HG02610 (cell line): ENCODE measurements around the gene TXLNB.

Experiments used
- ATAC-seq: cut with Tn5 transposase; IDR thresholded peaks from one replicate; pipeline ENCODE4 v1.9.1; 2021; ENCODE audit warnings: mild to moderate bottlenecking, moderate library complexity; ENCODE audit not compliant: unreplicated experiment

Gene TXLNB

DNA sequence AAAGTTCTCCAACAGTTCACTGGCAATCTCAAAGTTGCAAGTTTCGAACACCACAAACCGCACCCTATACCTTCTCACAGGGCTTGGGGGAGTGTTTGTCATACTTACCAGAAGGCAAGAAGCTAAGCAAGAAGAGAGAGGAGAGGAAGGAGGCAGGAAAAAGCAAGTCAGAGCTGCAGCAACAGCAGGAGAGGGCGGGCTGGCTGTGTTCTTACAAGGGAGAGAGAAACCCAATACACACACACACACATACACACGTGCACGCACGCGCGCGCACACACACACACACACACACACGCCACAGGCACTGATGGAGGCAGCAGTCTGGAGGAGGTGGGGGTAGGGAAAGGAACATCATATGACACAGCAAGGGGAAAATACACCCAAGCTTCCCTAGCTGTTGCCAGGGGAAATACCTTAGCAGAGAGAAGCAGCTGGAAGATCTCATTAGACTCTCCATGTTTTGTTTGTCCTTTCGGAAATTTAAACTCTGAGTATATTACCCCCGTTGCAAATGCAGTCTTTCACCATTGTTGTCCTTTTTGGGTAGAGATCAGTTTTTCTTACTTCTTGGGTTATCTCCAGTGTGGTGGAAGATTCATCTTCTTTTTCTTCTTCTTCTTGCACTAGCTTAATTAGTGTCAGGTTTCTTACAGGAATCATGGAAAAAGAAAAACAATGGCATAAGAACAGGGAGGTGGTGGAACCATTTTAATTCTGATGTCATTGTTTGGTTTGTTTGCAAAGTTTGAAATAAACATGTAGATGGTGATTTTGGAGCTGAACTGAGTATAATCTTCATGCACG lies at the start of gene TXLNB:
Gene TXLNB (minus strand): TSS at position 186 of the 807 bp plus-strand sequence. CDS start 3,099 bp downstream, outside the sequence.
- peak; percentile 66 for ATAC-seq

DNA sequence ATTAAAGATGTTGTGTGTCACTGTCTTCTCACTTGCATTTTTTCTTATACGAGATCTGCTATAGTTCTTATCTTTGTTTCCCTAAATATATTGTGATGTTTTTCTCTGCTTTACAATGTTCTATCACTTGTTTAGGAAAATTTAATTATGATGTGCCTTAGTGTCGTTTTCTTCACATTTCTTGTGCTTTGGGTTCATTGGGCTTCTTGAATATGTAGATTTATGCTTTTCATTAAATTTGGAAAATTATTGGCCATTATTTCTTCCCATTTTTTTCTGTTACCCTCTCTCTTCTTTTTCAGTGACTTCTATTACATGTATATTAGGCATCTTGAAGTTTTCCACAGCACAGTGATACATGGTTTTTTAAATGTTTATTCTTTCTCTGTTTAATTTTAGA lies 49.3 kb upstream of the TXLNB start:
- ATAC-seq, result no peak

DNA sequence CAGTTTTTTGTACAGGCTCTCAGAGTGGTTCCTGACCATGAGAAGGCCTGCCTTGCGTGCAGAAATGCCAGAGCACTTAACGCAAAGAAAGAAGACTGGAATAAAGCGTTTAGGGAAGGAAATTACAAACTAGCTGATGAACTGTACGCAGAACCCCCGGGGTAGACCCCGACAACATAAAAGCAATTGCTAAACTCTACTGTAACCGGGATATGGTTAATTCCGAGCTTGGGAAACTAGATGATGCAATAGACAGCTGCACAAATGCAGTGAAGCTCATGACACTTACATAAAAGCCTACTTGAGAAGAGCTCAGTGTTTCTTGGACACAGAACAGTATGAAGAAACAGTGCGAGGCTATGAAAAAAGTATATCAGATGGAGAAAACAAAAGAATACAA lies 47.0 kb upstream of the TXLNB start:
- ATAC-seq, result no peak

DNA sequence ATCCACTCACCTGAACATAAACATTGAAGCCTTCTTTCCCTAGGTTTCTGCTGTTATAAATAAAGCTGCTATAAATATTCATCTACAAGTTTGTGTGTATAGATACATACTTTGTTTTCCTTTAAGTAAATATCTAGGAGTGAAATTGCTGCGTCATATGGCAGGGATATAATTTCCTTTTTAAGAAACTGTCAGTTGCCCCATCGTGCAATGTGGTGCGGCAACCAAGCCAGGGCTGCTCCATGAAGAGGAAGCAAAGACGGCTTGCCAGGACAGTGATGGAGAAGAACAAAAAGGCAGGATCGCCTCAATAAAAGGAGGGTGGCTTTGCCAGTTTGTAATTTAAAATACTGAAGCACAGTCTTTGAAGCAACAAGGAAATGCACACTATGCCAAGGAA lies 46.0 kb upstream of the TXLNB start:
- ATAC-seq, result no peak

DNA sequence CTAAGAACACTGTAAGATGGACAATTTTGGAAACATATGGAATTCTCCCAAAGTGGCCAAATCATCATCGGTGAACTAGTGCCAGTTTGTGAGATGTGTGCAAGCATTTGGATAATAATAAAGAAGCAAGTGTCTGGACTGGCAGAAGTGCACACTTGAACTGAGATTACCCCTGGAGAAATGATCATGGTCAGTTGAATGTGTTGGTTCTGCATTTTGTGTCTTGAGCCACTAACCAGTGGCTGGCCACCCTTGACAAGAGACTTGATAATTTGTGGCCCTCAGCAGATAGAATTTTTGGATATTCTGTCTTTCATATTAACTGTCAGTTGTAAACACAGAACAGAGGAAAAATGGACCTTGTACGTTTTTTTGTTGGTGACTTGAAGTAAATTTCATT lies 45.2 kb upstream of the TXLNB start:
- no peak for ATAC-seq

DNA sequence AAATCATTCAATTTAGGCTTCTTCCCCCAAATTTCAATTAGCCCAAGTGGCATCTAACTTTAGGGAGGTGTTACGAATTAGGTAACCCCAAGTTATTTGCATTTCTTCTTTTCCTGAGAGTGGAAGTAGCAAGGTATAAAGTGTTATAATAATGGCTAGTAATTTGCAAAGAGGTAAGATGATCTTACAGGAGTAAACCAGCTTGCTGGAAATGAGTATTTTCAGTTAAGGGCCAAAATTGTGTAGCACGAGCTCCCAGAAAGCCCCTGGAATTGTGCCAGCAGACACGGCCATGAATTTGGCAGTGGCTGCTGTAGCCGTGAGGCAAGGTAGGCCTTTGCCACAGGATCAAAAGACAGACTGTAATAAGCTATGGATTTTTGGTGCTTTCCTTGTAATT lies 44.7 kb upstream of the TXLNB start:
- no peak for ATAC-seq

DNA sequence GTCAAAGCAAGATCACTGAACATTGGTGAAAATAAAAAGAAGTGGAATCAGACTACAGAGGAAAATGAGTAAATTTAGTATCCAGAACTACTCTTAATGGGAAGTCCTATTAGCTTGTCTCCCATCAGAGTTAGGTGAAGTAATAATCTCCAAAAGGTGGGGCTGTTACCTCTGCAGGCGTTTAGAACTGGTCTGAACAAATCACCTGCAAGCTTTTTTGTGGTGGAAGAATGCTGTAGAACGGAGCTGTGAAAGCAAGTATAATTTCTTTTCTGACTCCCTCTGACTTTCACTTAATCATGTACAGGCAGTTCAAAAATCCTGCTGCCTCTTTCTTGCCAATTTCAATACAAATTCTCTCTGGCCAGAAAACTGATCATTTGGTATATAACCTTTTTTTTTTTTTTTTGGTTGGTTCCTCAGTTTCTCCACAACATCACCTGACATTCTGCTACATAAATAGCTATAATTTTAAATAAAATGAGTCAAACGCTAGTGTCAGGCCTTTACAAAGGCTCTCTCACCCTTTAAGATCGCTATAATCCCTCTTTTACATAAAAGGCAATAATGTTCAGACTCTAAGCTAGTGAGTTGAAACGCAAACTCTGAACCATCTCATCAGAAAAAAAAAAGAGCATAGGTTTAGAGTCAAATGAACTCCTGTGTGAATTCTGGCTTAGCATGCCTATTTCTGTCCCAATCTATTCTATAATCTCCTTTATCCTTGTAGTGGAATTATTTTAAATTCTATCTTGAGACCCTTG lies 43.8 kb upstream of the TXLNB start:
- no peak for ATAC-seq

DNA sequence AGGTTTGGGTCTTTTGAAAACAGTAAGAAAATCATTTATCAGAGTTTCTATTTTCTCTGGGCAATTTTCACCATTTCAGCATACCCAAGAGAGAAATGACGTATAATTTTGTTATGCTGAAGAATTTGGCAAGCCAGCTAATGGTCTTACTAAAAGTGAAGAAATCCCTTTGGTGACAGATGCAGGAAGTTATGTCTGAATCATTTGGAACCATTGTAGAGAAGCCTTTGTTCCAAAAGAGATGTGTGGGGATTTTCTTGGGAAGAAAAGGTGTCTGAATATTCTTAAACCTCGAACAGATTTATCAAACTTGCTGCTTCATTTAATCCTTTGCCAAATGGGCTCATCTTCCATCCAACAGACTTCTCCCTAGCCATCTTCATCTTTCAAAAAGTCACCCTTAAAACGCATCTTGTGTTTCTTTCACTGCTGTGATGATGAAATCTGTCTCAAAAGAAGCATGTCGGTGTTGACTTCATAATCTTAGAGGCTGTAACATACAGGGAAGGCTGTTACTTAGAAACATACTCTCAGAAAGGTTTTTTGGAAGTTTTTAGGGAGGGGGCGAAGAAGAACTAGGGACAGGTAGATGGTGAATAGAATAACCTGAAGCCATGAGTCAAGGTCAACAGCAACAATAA lies 43.1 kb upstream of the TXLNB start:
- ATAC-seq, result no peak

DNA sequence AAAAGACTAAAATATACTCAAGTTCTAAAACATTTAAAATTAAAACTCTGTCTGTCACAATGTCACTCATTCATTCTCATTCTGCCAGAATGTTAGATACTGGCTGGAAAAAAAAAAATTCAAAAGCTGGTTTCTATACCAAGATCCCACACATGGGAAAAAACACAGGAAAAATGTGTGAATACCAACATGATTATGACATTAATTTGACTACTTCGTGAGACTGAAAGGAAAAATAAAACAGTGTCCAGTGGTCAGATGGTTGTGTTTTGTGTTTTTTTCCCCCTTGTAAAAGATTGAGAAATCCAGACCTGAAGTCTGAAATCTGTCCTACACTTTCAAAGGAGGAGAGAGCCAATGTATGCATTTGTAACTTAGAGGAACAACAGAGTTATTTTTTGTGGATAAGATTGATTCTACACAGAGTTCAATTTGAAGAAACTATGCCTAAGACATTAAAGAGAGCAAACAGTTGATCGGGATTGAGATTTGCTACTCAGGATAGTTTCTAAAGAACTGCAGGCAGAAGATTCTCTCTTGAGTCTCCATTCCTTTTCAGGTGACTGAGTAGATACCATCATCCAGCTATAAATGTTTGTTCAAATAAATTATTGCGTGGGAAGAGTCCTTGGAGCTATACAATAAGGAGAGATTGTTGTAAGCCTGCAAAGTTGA lies 39.2 kb upstream of the TXLNB start:
- no peak for ATAC-seq

DNA sequence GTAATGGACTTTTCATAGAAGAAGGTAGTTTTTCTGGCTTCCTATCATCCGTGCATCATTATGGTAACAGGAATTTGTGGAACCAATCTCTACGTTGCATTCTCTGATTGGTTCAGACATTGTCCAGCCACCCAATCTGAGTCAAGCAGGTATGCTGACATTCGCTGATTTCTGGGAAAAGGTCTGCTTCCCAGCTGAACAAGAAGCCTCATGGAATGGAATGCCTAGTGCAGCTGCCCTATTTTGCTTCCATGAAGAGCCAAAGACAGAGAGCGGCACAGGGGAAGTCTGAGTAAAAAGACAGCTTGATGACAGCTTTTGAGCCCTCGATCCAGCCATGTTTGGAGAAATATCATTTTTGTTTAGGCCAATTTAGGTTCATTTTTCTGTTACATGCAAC lies 38.5 kb upstream of the TXLNB start:
- no peak for ATAC-seq

DNA sequence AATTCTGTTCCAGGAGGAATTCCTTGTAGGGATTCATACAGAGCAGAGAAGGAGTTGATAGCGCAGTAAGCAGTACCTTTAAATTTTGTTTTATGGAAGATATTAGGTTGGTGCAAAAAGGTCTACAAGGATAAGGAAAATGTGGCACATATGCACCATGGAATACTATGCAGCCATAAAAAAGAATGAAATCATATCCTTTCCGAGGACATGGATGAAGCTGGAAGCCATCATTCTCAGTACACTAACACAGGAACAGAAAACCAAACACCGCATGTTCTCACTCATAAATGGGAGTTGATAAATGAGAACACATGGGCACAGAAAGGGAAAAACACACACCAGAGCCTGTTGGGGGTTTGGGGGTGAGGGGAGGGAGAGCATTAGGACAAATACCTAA lies 37.4 kb upstream of the TXLNB start:
- no peak for ATAC-seq

DNA sequence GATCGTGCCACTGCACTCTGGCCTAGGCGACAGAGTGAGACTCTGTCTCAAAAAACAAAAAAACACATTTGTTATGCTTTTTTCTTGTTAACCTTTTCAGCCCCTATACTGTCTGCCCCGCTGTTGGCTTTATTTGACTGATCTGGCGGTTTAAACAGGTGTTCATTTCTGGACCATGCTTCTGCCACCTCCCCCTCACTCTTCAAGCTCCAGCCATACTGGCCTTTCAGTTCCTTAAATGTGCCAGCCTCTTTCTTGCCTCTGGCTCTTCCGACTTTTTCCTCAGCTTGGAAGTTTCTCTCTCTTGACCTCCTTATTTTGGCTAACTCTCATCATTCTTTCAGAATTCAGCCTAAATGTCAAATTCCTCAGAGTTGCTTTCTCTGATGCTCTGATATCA lies 35.2 kb upstream of the TXLNB start:
- ATAC-seq, result peak; percentile 62

DNA sequence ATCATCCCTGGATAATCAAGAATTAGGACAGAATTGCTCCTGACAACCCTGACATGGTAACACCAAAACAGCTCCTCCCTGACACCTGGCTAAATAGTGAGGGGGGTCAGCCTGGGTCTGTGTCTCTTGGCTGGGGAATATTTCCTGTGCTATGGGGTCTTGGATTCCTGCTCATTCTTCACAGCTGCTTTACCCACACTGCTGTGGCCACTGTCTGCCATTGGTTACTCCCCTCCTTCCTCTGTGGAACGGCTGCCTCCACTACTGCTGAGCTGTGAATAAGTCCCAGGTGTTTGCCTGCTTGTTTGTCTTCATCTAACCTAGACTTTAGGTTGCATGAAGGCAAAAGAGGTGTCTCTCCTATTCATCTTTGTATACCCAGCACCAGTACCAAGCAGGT lies 33.9 kb upstream of the TXLNB start:
- ATAC-seq, result no peak

DNA sequence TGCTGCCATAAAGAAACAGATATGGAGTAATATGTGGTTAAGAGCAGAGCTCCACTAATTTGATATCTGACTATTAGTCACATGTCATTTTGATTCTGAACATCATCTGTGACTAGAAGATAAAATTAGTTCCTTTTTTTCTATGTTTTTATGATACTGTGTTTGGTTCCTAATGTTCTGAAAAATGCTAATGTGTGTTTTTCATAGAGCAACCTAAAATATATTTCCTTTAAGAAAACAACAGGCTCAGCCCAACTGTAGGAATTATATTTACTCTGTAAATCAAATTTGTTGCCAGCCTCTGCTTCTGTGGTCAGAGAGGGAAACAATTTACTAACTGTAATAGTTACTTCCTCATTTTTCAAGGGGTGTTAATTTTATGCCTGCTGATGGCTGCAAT lies 33.3 kb upstream of the TXLNB start:
- ATAC-seq, result peak; percentile 45

DNA sequence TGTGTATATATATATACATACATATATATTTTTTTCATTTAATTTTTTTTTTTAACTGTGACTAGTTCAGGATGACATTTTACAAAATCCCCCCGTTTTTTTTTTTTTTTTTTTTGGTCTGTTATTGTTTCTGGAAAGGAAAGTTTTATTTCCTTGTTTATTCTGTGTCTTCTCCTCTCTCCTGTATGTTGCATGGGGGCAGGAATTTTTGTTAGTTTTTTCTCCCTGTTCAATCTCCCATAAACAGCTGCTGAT lies 32.4 kb upstream of the TXLNB start:
- no peak for ATAC-seq

DNA sequence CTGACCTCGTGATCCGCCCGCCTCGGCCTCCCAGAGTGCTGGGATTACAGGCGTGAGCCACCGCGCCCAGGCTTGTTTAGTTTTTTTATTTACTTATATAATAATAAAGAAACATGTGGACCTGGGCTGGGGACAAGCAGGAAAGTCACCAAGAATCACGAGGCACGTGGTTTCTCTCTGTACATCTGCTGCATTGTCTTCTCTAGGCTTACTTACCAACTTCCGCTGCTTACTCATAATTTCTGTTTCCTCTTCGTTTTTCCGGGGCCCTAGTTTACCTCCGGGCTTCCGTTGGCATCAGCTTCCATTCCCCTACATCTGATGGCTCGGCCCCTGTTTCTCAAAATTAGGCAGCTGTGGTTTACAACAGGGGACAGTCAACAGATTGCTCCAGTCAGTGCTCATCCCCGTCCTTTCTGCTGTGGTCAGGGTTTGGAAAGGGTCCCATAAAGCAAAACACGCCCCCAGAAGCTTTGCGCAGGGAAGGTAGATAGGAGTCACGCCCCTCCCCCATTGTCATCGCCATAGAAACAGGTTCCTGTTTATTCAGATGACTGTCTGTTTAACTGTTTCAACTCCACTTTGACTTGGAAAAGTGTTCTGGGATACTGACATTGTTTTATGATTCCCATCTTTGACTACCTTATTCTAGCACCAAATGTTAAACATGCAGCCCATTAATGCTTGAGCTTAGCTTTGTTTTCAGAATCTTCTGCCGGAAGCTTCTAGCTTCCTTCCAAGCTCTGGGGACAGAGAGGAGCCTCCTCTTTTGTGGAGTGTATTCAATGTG lies 31.9 kb upstream of the TXLNB start:
- ATAC-seq, result peak; percentile 43

DNA sequence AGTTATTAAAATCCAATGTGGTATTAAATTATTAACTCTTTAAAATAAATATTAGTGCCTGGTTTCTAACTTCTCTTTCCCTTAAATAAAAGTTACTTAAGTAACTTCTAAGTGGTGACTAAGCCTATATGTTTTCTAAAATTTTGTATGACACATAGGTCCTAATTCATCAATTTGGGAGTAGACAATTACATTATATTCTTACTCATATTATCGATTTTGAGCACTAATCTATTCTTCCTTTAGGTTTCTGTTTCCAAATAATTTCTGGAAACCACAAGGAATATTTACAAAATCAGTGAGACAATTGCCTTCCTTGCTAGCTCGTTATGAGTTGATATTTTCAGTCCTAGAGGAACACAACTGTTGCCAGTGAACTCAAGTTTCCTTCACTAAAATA lies 28.3 kb upstream of the TXLNB start:
- no peak for ATAC-seq

DNA sequence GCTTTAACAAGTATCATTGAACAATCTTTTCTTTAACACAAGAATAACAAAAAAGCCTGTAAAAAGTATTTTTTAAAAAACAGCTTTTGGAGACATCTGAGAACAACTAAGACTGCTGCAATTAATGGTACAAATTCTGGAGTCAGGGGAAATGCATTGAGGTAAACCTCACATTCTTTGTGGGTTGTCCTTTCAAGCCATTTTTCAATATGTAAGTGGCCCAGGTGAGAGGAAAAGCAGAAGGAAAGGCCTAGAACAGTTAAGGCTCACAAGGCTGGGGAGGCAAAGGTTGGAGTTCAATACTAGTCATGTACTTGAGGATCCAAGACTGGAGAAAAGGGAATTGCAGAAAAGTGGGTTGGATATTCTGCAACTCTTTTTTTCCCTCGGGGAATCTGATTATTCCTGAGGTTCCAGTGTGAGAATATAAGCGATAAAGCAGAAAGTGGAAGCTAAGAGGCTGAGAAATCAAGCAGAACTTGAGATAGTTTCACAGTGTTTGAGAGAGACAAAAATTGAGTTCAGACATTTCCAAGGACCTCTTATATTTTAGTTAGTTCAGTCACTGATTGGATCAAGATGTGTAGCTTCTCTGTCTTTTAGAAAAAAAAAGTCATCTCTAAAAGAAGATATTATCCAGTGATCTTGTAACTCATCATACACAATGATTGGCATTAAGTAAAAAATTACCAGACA lies 25.0 kb upstream of the TXLNB start:
- no peak for ATAC-seq

DNA sequence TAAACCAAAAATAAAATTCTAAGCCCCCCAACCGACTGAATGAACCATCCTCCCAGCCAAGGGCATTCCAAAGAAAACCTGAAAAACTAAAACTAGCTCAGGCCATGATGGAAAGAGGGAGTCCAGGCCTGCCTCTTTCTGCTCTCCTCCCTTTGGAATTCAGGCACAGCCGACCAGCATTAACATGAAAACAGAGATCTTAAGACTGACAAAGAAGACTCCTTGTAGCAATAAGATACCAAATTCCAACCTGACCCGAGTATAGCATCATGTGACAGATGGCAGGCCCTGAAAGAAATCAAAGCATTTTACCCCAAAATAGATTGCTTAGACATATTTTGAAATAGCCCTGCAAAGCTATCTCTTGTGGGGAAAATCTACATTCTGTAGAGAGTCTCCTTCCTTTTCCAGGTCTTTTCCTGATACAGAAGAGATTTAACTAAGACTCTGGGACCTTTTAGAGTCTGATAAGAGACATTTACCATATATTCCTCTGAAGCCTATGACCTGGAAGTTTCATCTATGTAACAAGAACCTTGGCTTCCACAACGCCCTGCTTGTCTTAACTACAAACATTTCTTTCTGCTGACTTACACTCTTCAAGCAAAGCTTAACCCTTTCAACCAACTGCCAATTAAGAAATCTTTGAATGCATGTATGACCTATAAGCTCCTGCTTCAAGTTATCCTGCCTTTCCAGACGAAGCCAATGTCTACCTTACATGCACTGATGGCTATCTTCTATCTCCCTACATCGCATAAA lies 22.2 kb upstream of the TXLNB start:
- no peak for ATAC-seq

DNA sequence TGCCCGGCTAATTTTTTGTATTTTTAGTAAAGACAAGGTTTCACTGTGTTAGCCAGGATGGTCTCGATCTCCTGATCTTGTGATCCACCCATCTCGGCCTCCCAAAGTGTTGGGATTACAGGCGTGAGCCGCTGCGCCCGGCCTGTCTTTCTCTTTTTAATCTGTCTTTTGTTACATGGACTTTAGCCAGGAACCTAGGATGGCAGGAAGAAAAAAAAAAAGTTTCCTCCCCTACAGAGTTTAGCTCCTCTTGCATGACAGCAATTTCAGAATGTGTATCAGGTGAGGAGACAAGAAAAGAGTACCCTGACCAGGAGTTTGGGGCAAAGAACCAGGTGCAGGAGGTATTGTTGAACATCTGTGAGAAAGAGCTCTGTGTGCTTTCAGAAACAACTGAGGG lies 21.4 kb upstream of the TXLNB start:
- ATAC-seq, result no peak
